Erythroblast (primary cell): Measurements from ENCODE around the gene CHRM5.

Experiments used
- GATA1 ChIP-seq: IDR thresholded peaks from 2 replicates; pipeline ENCODE4 v1.6.1; 2011; ENCODE audit warnings: low read depth, mild to moderate bottlenecking, control low read depth, low read length, moderate library complexity
- POLR2A ChIP-seq: IDR thresholded peaks from 2 replicates; pipeline ENCODE4 v1.6.1; 2011; ENCODE audit warnings: mild to moderate bottlenecking, low read length

DNA sequence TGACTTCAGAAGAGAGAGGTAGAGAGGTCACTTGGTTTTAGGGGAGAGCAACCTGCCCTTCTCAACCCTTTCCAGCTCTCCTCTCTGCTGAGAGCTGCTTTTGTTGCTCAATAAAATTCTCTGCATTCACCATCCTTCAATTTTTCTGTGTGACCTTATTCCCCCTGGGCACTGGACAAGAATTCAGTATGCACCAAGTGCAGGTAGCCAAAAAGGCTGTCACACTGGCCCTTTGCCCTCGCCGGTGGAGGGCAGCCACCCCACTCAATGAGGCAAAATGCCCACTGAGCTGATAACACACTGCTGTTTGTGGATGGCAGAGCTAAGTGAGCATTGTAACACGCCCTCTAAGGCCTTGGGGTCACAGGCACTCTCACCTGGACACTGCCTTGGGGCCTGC lies 146.4 kb downstream of the CHRM5 start:
- TF ChIP-seq POLR2A (no peak), GATA1 (no peak)
